Tibial nerve (tissue), 4 donors: ENCODE data around the gene IRX6. TPM values are rescaled to one million over a fixed set of nuclear protein-coding genes. Genes with fewer than 3 reads are reported as not detected.

Source experiments
- DNase-seq, 2 donors: peaks; one replicate each; pipeline ENCODE4 v3.0.0-alpha.2; 2019; ENCODE audit warnings: low spot score in 2 of 2
- H3K27ac ChIP-seq, 4 donors: fragments of 200-600 bp; sonication (generic) in 3 of 4; one replicate each; pipeline ENCODE4 v1.5.1; 2017 to 2019; ENCODE audit warnings: mild to moderate bottlenecking in 1 of 4
- H3K27me3 ChIP-seq, 2 donors: fragments of 200-600 bp; sonication (generic) in 1 of 2; one replicate each; pipeline versions ENCODE4 v1.5.1 to v1.6.0; 2017 to 2019
- H3K36me3 ChIP-seq, 3 donors: fragments of 200-600 bp; sonication (generic); one replicate each; pipeline ENCODE4 v1.5.1; 2018 to 2019
- H3K4me1 ChIP-seq, 4 donors: fragments of 200-600 bp; sonication (generic) in 3 of 4; one replicate each; pipeline ENCODE4 v1.5.1; 2017 to 2019
- H3K4me3 ChIP-seq, 4 donors: fragments of 200-600 bp; sonication (generic) in 3 of 4; one replicate each; pipeline ENCODE4 v1.5.1; 2017 to 2019; ENCODE audit warnings: mild to moderate bottlenecking in 1 of 4, moderate library complexity in 1 of 4
- H3K9me3 ChIP-seq, 4 donors: fragments of 200-600 bp; sonication (generic) in 3 of 4; one replicate each; pipeline ENCODE4 v1.5.1; 2017 to 2019
- EP300 ChIP-seq, 2 donors: sonication (generic); formaldehyde crosslinking; IDR thresholded peaks; one replicate each; pipeline ENCODE4 v1.6.1; 2017; ENCODE audit warnings: antibody characterized with exemption in 2 of 2, mild to moderate bottlenecking in 1 of 2
- POLR2A ChIP-seq, 2 donors: fragments of 450-650 bp; IDR thresholded peaks; one replicate each; pipeline ENCODE4 v1.6.1; 2017; ENCODE audit warnings: antibody characterized with exemption in 2 of 2, mild to moderate bottlenecking in 2 of 2, moderate library complexity in 2 of 2
- WGBS, 2 donors: methylation state at CpG; one replicate each; pipeline ENCODE4 v1.1.5; 2018; 5-methylcytosine and 5-hydroxymethylcytosine counted together
- total RNA-seq, 4 donors: library from RNA; depleted of rRNA; stranded (reverse); fragments of >200 nt; gene quantifications; one replicate each; pipeline ENCODE4 v1.1.0, GENCODE V29; 2016
- TF ChIP-seq, protein P1 (sequence below), 5 experiments: fragments of 200-600 bp in 3 of 5; fragments of 450-650 bp in 2 of 5; sonication (generic) in 3 of 5; IDR thresholded peaks; one replicate each; pipeline ENCODE4 v1.5.1; 2016 to 2019; ENCODE audit warnings: antibody characterized with exemption in 5 of 5, mild to moderate bottlenecking in 3 of 5, moderate library complexity in 2 of 5

IRX6 gene
- total RNA-seq = 1 to 10 TPM in 3 of 4 donors, under 1 TPM in 1; 0.66 to 2.1 (median 1.4) TPM

GRCh38 chr16:55323637-55324271 lies at the start of gene IRX6:
TSS of gene IRX6 (plus strand) at chr16:55324203. CDS start at chr16:55325092, 889 bp downstream.
- TF ChIP-seq, protein P1, sequence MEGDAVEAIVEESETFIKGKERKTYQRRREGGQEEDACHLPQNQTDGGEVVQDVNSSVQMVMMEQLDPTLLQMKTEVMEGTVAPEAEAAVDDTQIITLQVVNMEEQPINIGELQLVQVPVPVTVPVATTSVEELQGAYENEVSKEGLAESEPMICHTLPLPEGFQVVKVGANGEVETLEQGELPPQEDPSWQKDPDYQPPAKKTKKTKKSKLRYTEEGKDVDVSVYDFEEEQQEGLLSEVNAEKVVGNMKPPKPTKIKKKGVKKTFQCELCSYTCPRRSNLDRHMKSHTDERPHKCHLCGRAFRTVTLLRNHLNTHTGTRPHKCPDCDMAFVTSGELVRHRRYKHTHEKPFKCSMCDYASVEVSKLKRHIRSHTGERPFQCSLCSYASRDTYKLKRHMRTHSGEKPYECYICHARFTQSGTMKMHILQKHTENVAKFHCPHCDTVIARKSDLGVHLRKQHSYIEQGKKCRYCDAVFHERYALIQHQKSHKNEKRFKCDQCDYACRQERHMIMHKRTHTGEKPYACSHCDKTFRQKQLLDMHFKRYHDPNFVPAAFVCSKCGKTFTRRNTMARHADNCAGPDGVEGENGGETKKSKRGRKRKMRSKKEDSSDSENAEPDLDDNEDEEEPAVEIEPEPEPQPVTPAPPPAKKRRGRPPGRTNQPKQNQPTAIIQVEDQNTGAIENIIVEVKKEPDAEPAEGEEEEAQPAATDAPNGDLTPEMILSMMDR (IDR thresholded peaks at IDR 0.05) = no peak
- no peak for TF ChIP-seq EP300 (IDR thresholded peaks at IDR 0.05)
- TF ChIP-seq POLR2A (IDR thresholded peaks at IDR 0.05) = no peak
- Histone ChIP-seq H3K9me3 (no peaks in the 10 kb centered on the region), H3K4me1 (peaks cover 0 to 22% (median 0%) of the 10 kb centered on the region in 4 donors), H3K36me3 (no peaks in the 10 kb centered on the region), H3K27ac (no peak within 1 kb of the TSS), H3K4me3 (peak within 1 kb of the TSS in 1 of 4 donors; percentile 4), H3K27me3 (peaks cover 0 to 73% of the 10 kb centered on the region in 2 donors)
- DNase-seq = no peak
- 3% methylated on average over 15 to 47 of the region's 49 CpGs for WGBS, 2 donors

DNA sequence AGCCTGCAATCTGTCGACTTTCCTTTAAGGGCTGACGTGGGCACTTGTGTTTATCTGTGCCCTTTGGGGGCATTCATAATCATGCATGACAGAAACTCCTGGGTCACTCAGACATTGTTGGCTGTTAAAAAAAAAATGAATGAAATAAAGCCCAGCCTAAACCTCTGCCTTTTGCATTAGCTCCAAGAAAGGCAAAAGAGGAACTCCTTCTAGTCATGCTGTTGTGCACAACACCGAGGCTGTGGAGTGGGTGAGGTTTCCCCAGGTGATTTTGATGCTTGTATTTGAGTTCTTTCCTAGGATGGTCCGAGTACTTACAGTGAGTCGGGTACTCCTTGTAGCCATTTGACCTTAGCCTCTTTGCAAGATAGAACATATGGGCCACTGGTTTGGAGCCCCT lies 49.6 kb upstream of the IRX6 start:
- no peak overlapping the region for H3K4me3 ChIP-seq
- no peaks in the 10 kb centered on the region for H3K4me1 ChIP-seq
- no peaks in the 10 kb centered on the region for H3K9me3 ChIP-seq
- no peak for DNase-seq
- no peaks in the 10 kb centered on the region for H3K27me3 ChIP-seq
- H3K36me3 ChIP-seq = no peaks in the 10 kb centered on the region
- WGBS, 2 donors = 68 to 70% methylated on average over 5 of the region's 5 CpGs
- TF ChIP-seq POLR2A (IDR thresholded peaks at IDR 0.05) (no peak), EP300 (IDR thresholded peaks at IDR 0.05) (no peak)
- TF ChIP-seq, protein P1 (IDR thresholded peaks at IDR 0.05) = no peak
- H3K27ac ChIP-seq = no peak overlapping the region

GRCh38 chr16:55275167-55275566 lies 48.8 kb upstream of the IRX6 start:
- no peaks in the 10 kb centered on the region for H3K9me3 ChIP-seq
- H3K27ac ChIP-seq = no peak overlapping the region
- TF ChIP-seq, protein P1 (IDR thresholded peaks at IDR 0.05) = no peak
- no peak for TF ChIP-seq EP300 (IDR thresholded peaks at IDR 0.05)
- TF ChIP-seq POLR2A (IDR thresholded peaks at IDR 0.05) = no peak
- DNase-seq = no peak
- H3K4me3 ChIP-seq = no peak overlapping the region
- H3K36me3 ChIP-seq = no peaks in the 10 kb centered on the region
- no peaks in the 10 kb centered on the region for H3K4me1 ChIP-seq
- no peaks in the 10 kb centered on the region for H3K27me3 ChIP-seq
- 76 to 79% methylated on average over 3 of the region's 3 CpGs for WGBS, 2 donors

DNA sequence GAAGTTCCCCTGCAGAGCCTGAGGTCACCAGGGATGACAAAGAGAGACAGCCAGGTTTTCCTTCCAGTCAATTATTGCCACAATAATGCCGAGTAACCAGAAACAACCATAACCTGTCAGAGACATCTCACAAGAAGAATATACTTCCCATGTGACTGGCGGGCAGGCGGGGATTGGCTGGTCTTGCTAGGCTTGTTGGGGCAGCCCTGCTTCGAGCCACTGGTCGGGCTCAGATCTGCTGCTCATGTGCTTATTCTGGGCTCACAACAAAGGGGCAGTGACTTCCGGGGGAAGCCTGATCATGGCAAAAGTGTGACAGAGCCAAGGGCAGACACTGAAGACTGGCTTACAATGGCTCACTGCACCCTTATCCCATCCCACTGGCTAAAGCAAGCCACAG lies 48.1 kb upstream of the IRX6 start:
- DNase-seq = no peak
- 82 to 85% methylated on average over 6 of the region's 6 CpGs for WGBS, 2 donors

GRCh38 chr16:55277536-55277935 lies 46.5 kb upstream of the IRX6 start:
- no peaks in the 10 kb centered on the region for H3K36me3 ChIP-seq
- TF ChIP-seq POLR2A (IDR thresholded peaks at IDR 0.05) (no peak), EP300 (IDR thresholded peaks at IDR 0.05) (no peak)
- TF ChIP-seq, protein P1 (IDR thresholded peaks at IDR 0.05) = no peak
- no peaks in the 10 kb centered on the region for H3K4me1 ChIP-seq
- 71 to 80% methylated on average over 1 of the region's 1 CpG for WGBS, 2 donors
- no peak overlapping the region for H3K4me3 ChIP-seq
- H3K27me3 ChIP-seq = no peaks in the 10 kb centered on the region
- H3K9me3 ChIP-seq = no peaks in the 10 kb centered on the region
- H3K27ac ChIP-seq = no peak overlapping the region
- DNase-seq = no peak

More for the DNA sequence above, 48.1 kb upstream of the IRX6 start:
- no peaks in the 10 kb centered on the region for H3K27me3 ChIP-seq
- no peaks in the 10 kb centered on the region for H3K9me3 ChIP-seq
- no peaks in the 10 kb centered on the region for H3K36me3 ChIP-seq
- no peaks in the 10 kb centered on the region for H3K4me1 ChIP-seq
- no peak overlapping the region for H3K4me3 ChIP-seq
- TF ChIP-seq, protein P1 (IDR thresholded peaks at IDR 0.05) = no peak
- TF ChIP-seq POLR2A (IDR thresholded peaks at IDR 0.05) (no peak), EP300 (IDR thresholded peaks at IDR 0.05) (no peak)
- H3K27ac ChIP-seq = no peak overlapping the region
